ENCODE measurements around the gene KLHL42. TPM values are rescaled to one million over a fixed set of nuclear protein-coding genes. Genes with fewer than 3 reads are reported as not detected.

The KLHL42 gene
- total RNA-seq, 2 donors from 2014 or later, result 94.6 to 111 TPM

DNA sequence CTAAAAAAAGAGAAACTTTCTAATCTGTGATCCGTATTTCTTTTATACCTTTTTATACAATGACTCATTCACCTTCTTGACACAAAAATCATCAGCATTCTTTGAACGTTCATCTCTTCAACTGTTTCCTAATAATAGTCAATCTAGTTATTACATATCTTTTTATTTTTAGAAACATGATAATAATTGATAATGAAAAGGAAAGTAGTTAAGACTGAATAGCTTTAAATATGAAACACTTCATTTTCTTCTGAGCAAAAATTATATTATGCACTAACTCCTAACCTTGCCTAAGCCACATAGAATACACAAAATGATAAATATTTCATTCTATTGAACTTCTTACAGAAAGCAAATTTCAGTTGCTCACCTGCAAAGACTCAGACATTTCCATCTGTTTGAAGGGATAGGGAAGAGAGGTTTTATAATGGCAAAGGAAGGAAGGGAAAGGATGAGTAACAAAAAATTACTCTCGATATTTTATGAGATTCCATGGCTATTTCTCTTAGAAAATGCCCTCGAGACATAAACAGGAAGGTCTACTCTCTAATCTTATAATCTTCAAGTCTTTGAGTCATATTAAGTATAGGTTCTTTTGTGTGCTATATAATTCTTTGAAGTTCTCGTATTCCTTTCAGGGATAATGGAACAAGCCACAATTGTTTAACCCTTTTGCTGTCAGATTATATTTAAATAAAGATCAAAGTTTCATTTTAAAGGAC is 7.5 kb upstream of the KLHL42 start:
- DNase-seq (ENCODE audit: low spot score) (no peak), ATAC-seq (ENCODE audit: insufficient number of reproducible peaks, low FRiP score, low read depth) (no peak)
- no peak overlapping the region for H3K4me3 ChIP-seq
- no peaks in the 10 kb centered on the region for H3K36me3 ChIP-seq
- TF ChIP-seq, protein P1, sequence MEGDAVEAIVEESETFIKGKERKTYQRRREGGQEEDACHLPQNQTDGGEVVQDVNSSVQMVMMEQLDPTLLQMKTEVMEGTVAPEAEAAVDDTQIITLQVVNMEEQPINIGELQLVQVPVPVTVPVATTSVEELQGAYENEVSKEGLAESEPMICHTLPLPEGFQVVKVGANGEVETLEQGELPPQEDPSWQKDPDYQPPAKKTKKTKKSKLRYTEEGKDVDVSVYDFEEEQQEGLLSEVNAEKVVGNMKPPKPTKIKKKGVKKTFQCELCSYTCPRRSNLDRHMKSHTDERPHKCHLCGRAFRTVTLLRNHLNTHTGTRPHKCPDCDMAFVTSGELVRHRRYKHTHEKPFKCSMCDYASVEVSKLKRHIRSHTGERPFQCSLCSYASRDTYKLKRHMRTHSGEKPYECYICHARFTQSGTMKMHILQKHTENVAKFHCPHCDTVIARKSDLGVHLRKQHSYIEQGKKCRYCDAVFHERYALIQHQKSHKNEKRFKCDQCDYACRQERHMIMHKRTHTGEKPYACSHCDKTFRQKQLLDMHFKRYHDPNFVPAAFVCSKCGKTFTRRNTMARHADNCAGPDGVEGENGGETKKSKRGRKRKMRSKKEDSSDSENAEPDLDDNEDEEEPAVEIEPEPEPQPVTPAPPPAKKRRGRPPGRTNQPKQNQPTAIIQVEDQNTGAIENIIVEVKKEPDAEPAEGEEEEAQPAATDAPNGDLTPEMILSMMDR (IDR thresholded peaks at IDR 0.05), result no peak
- H3K27ac ChIP-seq, result no peak overlapping the region
- H3K4me1 ChIP-seq (ENCODE audit: control insufficient read depth in 1 of 2, low read depth in 2 of 2), result no peaks in the 10 kb centered on the region
- no peaks in the 10 kb centered on the region for H3K27me3 ChIP-seq (replicated peaks; ENCODE audit: insufficient read depth)
- H3K9me3 ChIP-seq, result no peaks in the 10 kb centered on the region

DNA sequence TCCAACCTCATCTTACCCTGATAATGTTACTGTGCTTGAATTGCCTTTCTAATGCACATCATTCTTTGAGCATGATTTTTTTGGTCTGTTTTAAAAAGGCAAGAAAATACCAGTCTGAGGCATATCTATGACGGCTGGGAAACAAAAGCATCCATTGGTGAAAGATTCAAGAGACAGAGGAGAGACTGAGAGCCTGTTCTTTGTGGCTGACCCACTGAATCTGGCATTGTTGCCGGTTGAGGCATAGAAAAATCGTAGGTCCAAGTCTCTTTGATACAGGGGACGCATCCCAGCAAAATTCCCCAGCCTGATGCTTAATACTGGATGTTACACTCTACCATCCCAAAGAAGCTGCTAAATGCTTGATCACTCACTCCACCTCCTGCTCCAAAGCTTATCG is 2.9 kb upstream of the KLHL42 start:
- Histone ChIP-seq H3K4me1 (ENCODE audit: control insufficient read depth in 1 of 2, low read depth in 2 of 2) (peaks cover 0 to 17% of the 10 kb centered on the region in 2 donors), H3K9me3 (no peaks in the 10 kb centered on the region), H3K27ac (peak overlapping the region in 1 of 2 donors; percentile 13), H3K36me3 (no peaks in the 10 kb centered on the region), H3K27me3 (replicated peaks; ENCODE audit: insufficient read depth) (no peaks in the 10 kb centered on the region), H3K4me3 (no peak overlapping the region)
- no peak for DNase-seq (ENCODE audit: low spot score)
- no peak for ATAC-seq (ENCODE audit: insufficient number of reproducible peaks, low FRiP score, low read depth)
- TF ChIP-seq, protein P1 (IDR thresholded peaks at IDR 0.05), result no peak

DNA sequence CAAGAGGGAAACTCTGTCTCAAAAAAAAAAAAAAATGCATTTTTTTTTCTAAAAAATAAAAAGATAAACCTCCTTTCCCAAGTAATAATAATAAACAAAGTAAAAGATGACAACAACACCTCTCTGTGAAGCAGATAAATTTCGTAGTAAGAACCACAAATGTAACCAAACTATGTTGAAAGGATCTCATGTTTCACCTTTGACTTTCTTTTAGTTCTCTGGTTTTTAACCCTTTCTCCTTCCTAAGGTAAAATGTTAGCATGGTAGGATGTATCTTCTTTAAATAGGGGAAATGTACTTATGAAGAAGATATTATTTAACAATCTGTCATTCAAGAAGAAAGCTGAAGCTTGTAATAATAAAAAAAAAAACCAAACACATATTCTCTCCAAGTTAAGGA is 1.8 kb upstream of the KLHL42 start:
- Histone ChIP-seq H3K9me3 (no peaks in the 10 kb centered on the region), H3K4me3 (no peak overlapping the region), H3K4me1 (ENCODE audit: control insufficient read depth in 1 of 2, low read depth in 2 of 2) (peaks cover 3 to 22% of the 10 kb centered on the region in 2 donors), H3K27ac (peak overlapping the region; percentile 99), H3K27me3 (replicated peaks; ENCODE audit: insufficient read depth) (no peaks in the 10 kb centered on the region), H3K36me3 (no peaks in the 10 kb centered on the region)
- no peak for ATAC-seq (ENCODE audit: insufficient number of reproducible peaks, low FRiP score, low read depth)
- DNase-seq (ENCODE audit: low spot score), result no peak
- TF ChIP-seq, protein P1 (IDR thresholded peaks at IDR 0.05), result no peak

DNA sequence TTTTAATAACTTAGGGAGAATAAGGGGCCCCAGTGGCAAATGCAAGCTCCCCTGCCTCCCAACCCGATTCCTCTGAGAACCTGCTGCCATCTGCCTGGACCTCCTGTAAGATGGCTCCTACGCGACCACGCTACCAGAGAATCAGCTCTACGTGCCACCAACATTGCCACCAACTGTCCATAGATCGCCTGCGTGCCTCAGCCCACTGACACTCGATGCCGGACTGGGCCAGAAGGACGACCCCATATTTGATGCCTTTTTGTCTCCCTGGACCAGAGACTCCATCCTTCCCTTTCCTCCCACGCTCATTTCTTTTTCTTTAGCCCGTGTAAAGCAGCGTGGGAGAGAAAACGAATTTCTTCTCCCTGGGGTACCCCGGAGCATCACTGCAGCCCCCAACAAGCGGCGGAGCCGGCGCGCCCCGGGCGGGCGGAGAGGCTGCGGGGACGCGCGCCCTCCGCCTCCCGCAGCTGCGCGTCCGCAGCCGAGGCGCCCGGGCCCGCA is 565 bp upstream of the KLHL42 start:
- Histone ChIP-seq H3K27ac (peak overlapping the region; percentile 99), H3K9me3 (no peaks in the 10 kb centered on the region), H3K36me3 (no peaks in the 10 kb centered on the region), H3K27me3 (replicated peaks; ENCODE audit: insufficient read depth) (no peaks in the 10 kb centered on the region), H3K4me1 (ENCODE audit: control insufficient read depth in 1 of 2, low read depth in 2 of 2) (peaks cover 7 to 32% of the 10 kb centered on the region in 2 donors), H3K4me3 (peak overlapping the region; percentile 80)
- ATAC-seq (ENCODE audit: insufficient number of reproducible peaks, low FRiP score, low read depth), result no peak
- no peak for DNase-seq (ENCODE audit: low spot score)
- TF ChIP-seq, protein P1 (IDR thresholded peaks at IDR 0.05), result no peak

DNA sequence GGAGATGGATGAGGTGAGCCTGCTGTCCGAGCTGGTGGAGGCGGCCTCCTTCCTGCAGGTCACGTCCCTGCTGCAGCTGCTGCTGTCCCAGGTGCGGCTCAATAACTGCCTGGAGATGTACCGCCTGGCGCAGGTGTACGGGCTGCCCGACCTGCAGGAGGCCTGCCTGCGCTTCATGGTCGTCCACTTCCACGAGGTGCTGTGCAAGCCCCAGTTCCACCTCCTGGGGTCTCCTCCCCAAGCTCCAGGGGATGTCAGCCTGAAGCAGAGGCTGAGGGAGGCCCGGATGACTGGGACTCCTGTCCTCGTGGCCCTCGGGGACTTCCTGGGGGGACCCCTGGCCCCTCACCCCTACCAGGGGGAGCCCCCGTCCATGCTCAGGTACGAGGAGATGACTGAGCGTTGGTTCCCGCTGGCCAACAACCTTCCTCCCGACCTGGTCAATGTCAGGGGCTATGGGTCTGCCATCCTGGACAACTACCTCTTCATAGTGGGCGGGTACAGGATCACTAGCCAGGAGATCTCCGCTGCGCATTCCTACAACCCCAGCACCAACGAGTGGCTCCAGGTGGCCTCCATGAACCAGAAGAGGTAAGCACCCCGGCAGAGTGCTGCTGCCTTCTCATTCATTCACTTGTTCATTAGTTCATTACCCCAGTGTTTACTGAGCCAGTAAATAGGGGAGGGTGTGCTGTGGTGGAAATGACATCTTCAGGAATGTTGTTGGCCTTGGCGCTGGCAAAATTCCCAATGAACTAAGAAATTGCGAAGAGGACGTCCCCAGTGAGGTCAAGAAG is 777 bp downstream of the KLHL42 start:
- Histone ChIP-seq H3K36me3 (no peaks in the 10 kb centered on the region), H3K27me3 (replicated peaks; ENCODE audit: insufficient read depth) (no peaks in the 10 kb centered on the region), H3K9me3 (no peaks in the 10 kb centered on the region), H3K4me1 (ENCODE audit: control insufficient read depth in 1 of 2, low read depth in 2 of 2) (peaks cover 18 to 44% of the 10 kb centered on the region in 2 donors), H3K27ac (peak overlapping the region; percentile 99), H3K4me3 (peak overlapping the region; percentile 80)
- TF ChIP-seq, protein P1 (IDR thresholded peaks at IDR 0.05), result no peak
- DNase-seq (ENCODE audit: low spot score) (peak; percentile 24), ATAC-seq (ENCODE audit: insufficient number of reproducible peaks, low FRiP score, low read depth) (no peak)

Measured in thoracic aorta (tissue), 2 donors.